ENCODE results near the gene KCNJ5.

Gene KCNJ5

GRCh38 chr11:128859563-128860441, 31.4 kb upstream of the KCNJ5 start:
- no peak overlapping the region for H3K27ac ChIP-seq (ENCODE audit: low read length)
- peaks cover 9% of the 10 kb centered on the region for H3K4me1 ChIP-seq (ENCODE audit: control insufficient read depth, low read depth, low read length)
- no peak overlapping the region for H3K4me3 ChIP-seq (ENCODE audit: low read length)
- H3K9me3 ChIP-seq (ENCODE audit: control insufficient read depth, low read depth, low read length) = no peaks in the 10 kb centered on the region
- H3K27me3 ChIP-seq (ENCODE audit: control insufficient read depth, insufficient read depth, low read length) = peaks cover 13% of the 10 kb centered on the region
- H3K36me3 ChIP-seq (ENCODE audit: control insufficient read depth, low read depth, low read length) = no peaks in the 10 kb centered on the region
- no peak overlapping the region for H3K9ac ChIP-seq (ENCODE audit: low read length)

GRCh38 chr11:128860571-128861361, 30.4 kb upstream of the KCNJ5 start:
- H3K27ac ChIP-seq (ENCODE audit: low read length) = no peak overlapping the region
- H3K9ac ChIP-seq (ENCODE audit: low read length) = no peak overlapping the region
- no peak overlapping the region for H3K4me3 ChIP-seq (ENCODE audit: low read length)
- no peaks in the 10 kb centered on the region for H3K36me3 ChIP-seq (ENCODE audit: control insufficient read depth, low read depth, low read length)
- H3K27me3 ChIP-seq (ENCODE audit: control insufficient read depth, insufficient read depth, low read length) = peaks cover 13% of the 10 kb centered on the region
- H3K4me1 ChIP-seq (ENCODE audit: control insufficient read depth, low read depth, low read length) = peaks cover 9% of the 10 kb centered on the region
- H3K9me3 ChIP-seq (ENCODE audit: control insufficient read depth, low read depth, low read length) = no peaks in the 10 kb centered on the region

- no peaks in the 10 kb centered on the region for H3K9me3 ChIP-seq (ENCODE audit: control insufficient read depth, low read depth, low read length)
- H3K27ac ChIP-seq (ENCODE audit: low read length) = no peak overlapping the region
These were observed 28.8 kb upstream of the KCNJ5 start for GRCh38 chr11:128862406-128862805.

GRCh38 chr11:128862908-128863660, 28.1 kb upstream of the KCNJ5 start:
- Histone ChIP-seq H3K36me3 (ENCODE audit: control insufficient read depth, low read depth, low read length) (no peaks in the 10 kb centered on the region), H3K4me3 (ENCODE audit: low read length) (no peak overlapping the region), H3K9ac (ENCODE audit: low read length) (no peak overlapping the region), H3K9me3 (ENCODE audit: control insufficient read depth, low read depth, low read length) (no peaks in the 10 kb centered on the region), H3K27ac (ENCODE audit: low read length) (no peak overlapping the region), H3K4me1 (ENCODE audit: control insufficient read depth, low read depth, low read length) (peaks cover 9% of the 10 kb centered on the region), H3K27me3 (ENCODE audit: control insufficient read depth, insufficient read depth, low read length) (peaks cover 13% of the 10 kb centered on the region)

More at GRCh38 chr11:128862406-128862805, 28.8 kb upstream of the KCNJ5 start:
- Histone ChIP-seq H3K4me1 (ENCODE audit: control insufficient read depth, low read depth, low read length) (peaks cover 9% of the 10 kb centered on the region), H3K9ac (ENCODE audit: low read length) (no peak overlapping the region), H3K27me3 (ENCODE audit: control insufficient read depth, insufficient read depth, low read length) (peaks cover 13% of the 10 kb centered on the region), H3K4me3 (ENCODE audit: low read length) (no peak overlapping the region), H3K36me3 (ENCODE audit: control insufficient read depth, low read depth, low read length) (no peaks in the 10 kb centered on the region)

GRCh38 chr11:128865490-128865889, 25.7 kb upstream of the KCNJ5 start:
- peaks cover 9% of the 10 kb centered on the region for H3K4me1 ChIP-seq (ENCODE audit: control insufficient read depth, low read depth, low read length)
- no peaks in the 10 kb centered on the region for H3K27me3 ChIP-seq (ENCODE audit: control insufficient read depth, insufficient read depth, low read length)
- no peak overlapping the region for H3K4me3 ChIP-seq (ENCODE audit: low read length)
- H3K27ac ChIP-seq (ENCODE audit: low read length) = no peak overlapping the region
- no peak overlapping the region for H3K9ac ChIP-seq (ENCODE audit: low read length)
- H3K36me3 ChIP-seq (ENCODE audit: control insufficient read depth, low read depth, low read length) = no peaks in the 10 kb centered on the region
- H3K9me3 ChIP-seq (ENCODE audit: control insufficient read depth, low read depth, low read length) = no peaks in the 10 kb centered on the region

GRCh38 chr11:128867277-128867676, 23.9 kb upstream of the KCNJ5 start, which contains the start of gene KCNJ1:
Gene KCNJ1, minus strand, starts transcription at chr11:128867296. Its CDS starts 27,053 bp downstream, at chr11:128840243.
- H3K4me3 ChIP-seq (ENCODE audit: low read length) = no peak within 1 kb of the TSS
- no peaks in the 10 kb centered on the region for H3K27me3 ChIP-seq (ENCODE audit: control insufficient read depth, insufficient read depth, low read length)
- no peak within 1 kb of the TSS for H3K27ac ChIP-seq (ENCODE audit: low read length)
- H3K9me3 ChIP-seq (ENCODE audit: control insufficient read depth, low read depth, low read length) = no peaks in the 10 kb centered on the region
- peaks cover 26% of the 10 kb centered on the region for H3K4me1 ChIP-seq (ENCODE audit: control insufficient read depth, low read depth, low read length)
- no peak within 1 kb of the TSS for H3K9ac ChIP-seq (ENCODE audit: low read length)
- no peaks in the 10 kb centered on the region for H3K36me3 ChIP-seq (ENCODE audit: control insufficient read depth, low read depth, low read length)

GRCh38 chr11:128868841-128869671, 22.1 kb upstream of the KCNJ5 start:
- Histone ChIP-seq H3K27me3 (ENCODE audit: control insufficient read depth, insufficient read depth, low read length) (peaks cover 12% of the 10 kb centered on the region), H3K36me3 (ENCODE audit: control insufficient read depth, low read depth, low read length) (no peaks in the 10 kb centered on the region), H3K27ac (ENCODE audit: low read length) (no peak overlapping the region), H3K9ac (ENCODE audit: low read length) (no peak overlapping the region), H3K4me1 (ENCODE audit: control insufficient read depth, low read depth, low read length) (peaks cover 29% of the 10 kb centered on the region), H3K9me3 (ENCODE audit: control insufficient read depth, low read depth, low read length) (no peaks in the 10 kb centered on the region), H3K4me3 (ENCODE audit: low read length) (no peak overlapping the region)

GRCh38 chr11:128871168-128871610, 20.0 kb upstream of the KCNJ5 start:
- H3K9me3 ChIP-seq (ENCODE audit: control insufficient read depth, low read depth, low read length) = no peaks in the 10 kb centered on the region
- peaks cover 29% of the 10 kb centered on the region for H3K4me1 ChIP-seq (ENCODE audit: control insufficient read depth, low read depth, low read length)
- H3K36me3 ChIP-seq (ENCODE audit: control insufficient read depth, low read depth, low read length) = no peaks in the 10 kb centered on the region
- H3K9ac ChIP-seq (ENCODE audit: low read length) = no peak overlapping the region
- H3K27ac ChIP-seq (ENCODE audit: low read length) = no peak overlapping the region
- peaks cover 12% of the 10 kb centered on the region for H3K27me3 ChIP-seq (ENCODE audit: control insufficient read depth, insufficient read depth, low read length)
- H3K4me3 ChIP-seq (ENCODE audit: low read length) = peak overlapping the region; percentile 0

- Histone ChIP-seq H3K36me3 (ENCODE audit: control insufficient read depth, low read depth, low read length) (no peaks in the 10 kb centered on the region), H3K27ac (ENCODE audit: low read length) (no peak overlapping the region), H3K27me3 (ENCODE audit: control insufficient read depth, insufficient read depth, low read length) (peaks cover 12% of the 10 kb centered on the region), H3K9ac (ENCODE audit: low read length) (no peak overlapping the region), H3K4me1 (ENCODE audit: control insufficient read depth, low read depth, low read length) (peaks cover 29% of the 10 kb centered on the region), H3K4me3 (ENCODE audit: low read length) (peak overlapping the region; percentile 0), H3K9me3 (ENCODE audit: control insufficient read depth, low read depth, low read length) (no peaks in the 10 kb centered on the region)
These were observed 19.1 kb upstream of the KCNJ5 start for GRCh38 chr11:128872094-128872493.

GRCh38 chr11:128872594-128872993, 18.6 kb upstream of the KCNJ5 start:
- Histone ChIP-seq H3K27ac (ENCODE audit: low read length) (no peak overlapping the region), H3K36me3 (ENCODE audit: control insufficient read depth, low read depth, low read length) (no peaks in the 10 kb centered on the region), H3K9me3 (ENCODE audit: control insufficient read depth, low read depth, low read length) (no peaks in the 10 kb centered on the region), H3K9ac (ENCODE audit: low read length) (no peak overlapping the region), H3K27me3 (ENCODE audit: control insufficient read depth, insufficient read depth, low read length) (peaks cover 12% of the 10 kb centered on the region), H3K4me1 (ENCODE audit: control insufficient read depth, low read depth, low read length) (peaks cover 29% of the 10 kb centered on the region), H3K4me3 (ENCODE audit: low read length) (no peak overlapping the region)

Data from iPS-18a (cell line).